Gastrocnemius medialis (tissue), 4 donors: ENCODE measurements around the gene RIMKLB. TPM values are rescaled to one million over a fixed set of nuclear protein-coding genes. Genes with fewer than 3 reads are reported as not detected.
A peak's percentile ranks its signal among the peaks of the same experiment; 100 is the strongest.

Experiments
- ATAC-seq, 2 donors: fragments of 150-250 bp; one replicate each; pipeline ENCODE4 v1.9.1; 2016
- DNase-seq, 2 donors: peaks; one replicate each; pipeline ENCODE4 v3.0.0-alpha.2; 2019
- H3K27ac ChIP-seq, 4 donors: fragments of 200-600 bp; sonication (generic); 1 replicate in 1 of 4; 2 replicates in 3 of 4; pipeline ENCODE4 v1.5.1; 2016 to 2018; ENCODE audit warnings: mild to moderate bottlenecking in 2 of 4, moderate library complexity in 1 of 4
- H3K27me3 ChIP-seq, 3 donors: fragments of 200-600 bp; sonication (generic) in 2 of 3; 1 replicate in 1 of 3; 2 replicates in 2 of 3; pipeline versions ENCODE4 v1.5.1 to v1.6.0; 2016 to 2019; ENCODE audit warnings: mild to moderate bottlenecking in 1 of 3, moderate library complexity in 1 of 3
- H3K36me3 ChIP-seq, 2 donors: fragments of 200-600 bp; sonication (generic) in 1 of 2; one replicate each; pipeline ENCODE4 v1.5.1; 2017 to 2018
- H3K4me1 ChIP-seq, 2 donors: fragments of 200-600 bp; sonication (generic) in 1 of 2; one replicate each; pipeline ENCODE4 v1.5.1; 2016 to 2017; ENCODE audit warnings: mild to moderate bottlenecking in 2 of 2
- H3K4me3 ChIP-seq, 4 donors: fragments of 200-600 bp; sonication (generic) in 3 of 4; 1 replicate in 1 of 4; 2 replicates in 3 of 4; pipeline ENCODE4 v1.5.1; 2016 to 2019; ENCODE audit warnings: mild to moderate bottlenecking in 2 of 4
- H3K9me3 ChIP-seq, 3 donors: fragments of 200-600 bp; sonication (generic) in 2 of 3; 1 replicate in 1 of 3; 2 replicates in 2 of 3; pipeline ENCODE4 v1.5.1; 2016 to 2019
- CTCF ChIP-seq, 5 experiments: fragments of 450-650 bp in 3 of 5; fragments of 200-600 bp in 2 of 5; sonication (generic) in 2 of 5; IDR thresholded peaks in 4 of 5; conservative IDR thresholded peaks in 1 of 5; 1 replicate in 4 of 5; 2 replicates in 1 of 5; pipeline ENCODE4 v1.5.1; 2016 to 2019; ENCODE audit warnings: antibody characterized with exemption in 5 of 5, mild to moderate bottlenecking in 3 of 5, moderate library complexity in 3 of 5
- POLR2A ChIP-seq, 2 donors: fragments of 450-650 bp; IDR thresholded peaks; one replicate each; pipeline ENCODE4 v1.6.1; 2017; ENCODE audit warnings: antibody characterized with exemption in 2 of 2, mild to moderate bottlenecking in 2 of 2, moderate library complexity in 2 of 2
- in situ Hi-C, 4 donors: fragments of 200-750 bp; cut with MboI; loops; one replicate each; pipeline versions ENCODE4 v1.15.0 to v1.8.0; 2017; ENCODE audit warnings: low sequenced_read_pairs in 4 of 4
- intact Hi-C: fragments of 100-400 bp; cut with DNase I; formaldehyde crosslinking; loops from one replicate; pipeline ENCODE4 v1.15.1; 2023; ENCODE audit warnings: low total_unique reads
- total RNA-seq, 4 donors: library from RNA; depleted of rRNA; stranded (reverse); fragments of >200 nt; gene quantifications; one replicate each; pipeline versions ENCODE4 v1.1.0 to v1.2.3, GENCODE V29; 2016

RIMKLB gene
- total RNA-seq, 4 donors from 2014 or later: 6.9 to 13.7 (median 11.5) TPM

GRCh38 chr12:8702159-8702558 lies 4.4 kb downstream of the RIMKLB start:
- Histone ChIP-seq H3K36me3 (peaks cover 0 to 10% of the 10 kb centered on the region in 2 donors), H3K27me3 (no peaks in the 10 kb centered on the region), H3K4me3 (no peak overlapping the region), H3K9me3 (no peaks in the 10 kb centered on the region), H3K27ac (no peak overlapping the region), H3K4me1 (peaks cover 5 to 6% of the 10 kb centered on the region in 2 donors)
- DNase-seq (no peak), ATAC-seq (no peak)
- in situ Hi-C loops: no loop called here
- intact Hi-C loops: no loop called here
- TF ChIP-seq POLR2A (IDR thresholded peaks at IDR 0.05) (no peak), CTCF (IDR thresholded peaks at IDR 0.05 in 4 of 5, conservative IDR thresholded peaks at IDR 0.05 in 1 of 5) (no peak)

- Histone ChIP-seq H3K36me3 (peaks cover 0 to 1% of the 10 kb centered on the region in 2 donors), H3K4me3 (peak overlapping the region; percentile 22 to 51 (median 39)), H3K9me3 (no peaks in the 10 kb centered on the region), H3K4me1 (peaks cover 11 to 16% of the 10 kb centered on the region in 2 donors), H3K27me3 (no peaks in the 10 kb centered on the region), H3K27ac (peak overlapping the region; percentile 19 to 70 (median 62))
- in situ Hi-C loops: no loop called here
- DNase-seq (peak in 1 of 2 donors; percentile 23), ATAC-seq (peak; percentile 81 to 96)
- intact Hi-C loops: no loop called here
- no peak for TF ChIP-seq POLR2A (IDR thresholded peaks at IDR 0.05)
- no peak for TF ChIP-seq CTCF (IDR thresholded peaks at IDR 0.05 in 4 of 5, conservative IDR thresholded peaks at IDR 0.05 in 1 of 5)
These were observed 11.5 kb downstream of the RIMKLB start for GRCh38 chr12:8709124-8709830.

GRCh38 chr12:8712572-8712971 lies 14.8 kb downstream of the RIMKLB start:
- in situ Hi-C loops (no loop called here), intact Hi-C loops (no loop called here)
- Histone ChIP-seq H3K4me1 (peaks cover 11 to 16% of the 10 kb centered on the region in 2 donors), H3K9me3 (no peaks in the 10 kb centered on the region), H3K27ac (peak overlapping the region; percentile 10 to 57 (median 38)), H3K27me3 (no peaks in the 10 kb centered on the region), H3K4me3 (no peak overlapping the region), H3K36me3 (peaks cover 0 to 10% of the 10 kb centered on the region in 2 donors)
- DNase-seq (no peak), ATAC-seq (no peak)
- TF ChIP-seq POLR2A (IDR thresholded peaks at IDR 0.05) (no peak), CTCF (IDR thresholded peaks at IDR 0.05 in 4 of 5, conservative IDR thresholded peaks at IDR 0.05 in 1 of 5) (no peak)

GRCh38 chr12:8722286-8722800 lies 24.6 kb downstream of the RIMKLB start:
- intact Hi-C loops (no loop called here), in situ Hi-C loops (no loop called here)
- Histone ChIP-seq H3K4me3 (no peak overlapping the region), H3K9me3 (no peaks in the 10 kb centered on the region), H3K27me3 (no peaks in the 10 kb centered on the region), H3K27ac (no peak overlapping the region), H3K36me3 (peaks cover 0 to 49% of the 10 kb centered on the region in 2 donors), H3K4me1 (no peaks in the 10 kb centered on the region)
- TF ChIP-seq POLR2A (IDR thresholded peaks at IDR 0.05): no peak
- DNase-seq (no peak), ATAC-seq (no peak)

- Histone ChIP-seq H3K4me1 (peaks cover 4 to 16% of the 10 kb centered on the region in 2 donors), H3K36me3 (no peaks in the 10 kb centered on the region), H3K9me3 (peaks cover 0 to 3% (median 0%) of the 10 kb centered on the region in 3 donors), H3K27ac (no peak overlapping the region), H3K27me3 (no peaks in the 10 kb centered on the region), H3K4me3 (no peak overlapping the region)
- TF ChIP-seq POLR2A (IDR thresholded peaks at IDR 0.05) (no peak), CTCF (IDR thresholded peaks at IDR 0.05 in 4 of 5, conservative IDR thresholded peaks at IDR 0.05 in 1 of 5) (no peak)
- no peak for ATAC-seq
- no peak for DNase-seq
- intact Hi-C loops (no loop called here), in situ Hi-C loops (no loop called here)
These were observed 37.1 kb downstream of the RIMKLB start for GRCh38 chr12:8734873-8735381.
